Stimulated activated CD4-positive, alpha-beta T cell treated with anti-CD3 and anti-CD28 coated beads, Interleukin-4, amount 100 ng/mL, for 1 hour (primary cell): ENCODE measurements around the gene PDGFRA.

ENCODE experiments used
- DNase-seq: peaks from one replicate; pipeline ENCODE4 v3.0.0-alpha.2; 2020

The PDGFRA gene

GRCh38 chr4:54265366-54265765 is 36.3 kb downstream of the PDGFRA start:
- no peak for DNase-seq

GRCh38 chr4:54268151-54268550 is 39.1 kb downstream of the PDGFRA start:
- no peak for DNase-seq

GRCh38 chr4:54271464-54271863 is 42.4 kb downstream of the PDGFRA start:
- no peak for DNase-seq

- DNase-seq, result no peak
Measured at GRCh38 chr4:54272051-54272450, 43.0 kb downstream of the PDGFRA start.

DNA sequence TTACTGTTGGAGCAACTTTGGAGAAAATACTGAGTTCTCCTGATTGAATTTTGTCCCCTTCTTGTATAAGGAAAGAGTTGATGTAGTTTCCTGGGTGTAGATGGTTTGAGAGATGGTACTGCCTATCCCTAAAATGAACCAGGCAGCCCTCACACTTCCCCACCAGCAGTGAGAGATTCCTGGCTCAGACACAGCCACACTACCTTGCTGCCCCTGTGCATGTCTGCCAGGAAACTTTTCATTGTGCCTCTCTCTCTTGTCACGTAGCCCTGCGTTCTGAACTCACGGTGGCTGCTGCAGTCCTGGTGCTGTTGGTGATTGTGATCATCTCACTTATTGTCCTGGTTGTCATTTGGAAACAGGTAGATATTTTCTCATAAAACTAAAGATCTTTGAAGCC is 45.2 kb downstream of the PDGFRA start:
- DNase-seq, result no peak

DNA sequence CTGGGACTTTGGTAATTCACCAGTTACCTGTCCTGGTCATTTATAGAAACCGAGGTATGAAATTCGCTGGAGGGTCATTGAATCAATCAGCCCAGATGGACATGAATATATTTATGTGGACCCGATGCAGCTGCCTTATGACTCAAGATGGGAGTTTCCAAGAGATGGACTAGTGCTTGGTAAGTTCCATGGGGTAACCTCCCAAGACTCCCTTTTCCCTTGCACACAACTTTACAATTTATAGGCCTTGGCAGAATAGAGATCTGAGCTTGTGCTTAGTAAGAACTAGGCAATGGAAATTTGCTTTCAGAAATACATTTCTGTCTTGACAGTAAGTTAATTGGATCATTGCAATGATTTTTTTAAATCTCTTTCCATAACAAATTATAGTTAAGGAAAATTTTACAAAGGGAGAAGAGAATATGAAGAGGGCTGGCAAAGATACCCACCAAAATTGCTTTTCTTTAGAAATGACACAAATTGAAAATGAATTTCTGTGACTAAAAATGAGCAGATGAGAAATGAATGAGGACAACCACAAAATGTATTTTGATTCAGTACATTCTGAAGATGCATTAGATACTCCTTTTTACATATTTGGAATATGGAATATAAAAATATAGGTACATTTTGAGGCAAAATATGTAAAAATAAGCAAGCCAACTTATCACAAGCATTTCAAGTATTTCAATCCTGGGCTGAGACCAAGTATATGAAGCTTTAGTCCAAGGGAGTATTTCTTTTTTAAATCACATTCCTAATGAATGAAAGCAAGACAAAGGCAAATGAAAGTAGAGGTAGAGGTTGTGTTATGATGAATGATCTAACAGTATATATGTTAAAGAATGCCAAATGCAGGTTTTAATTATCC is 45.9 kb downstream of the PDGFRA start:
- no peak for DNase-seq

GRCh38 chr4:54276641-54277430 is 47.7 kb downstream of the PDGFRA start:
- no peak for DNase-seq

- DNase-seq, result no peak
Measured at GRCh38 chr4:54277691-54278090, 48.6 kb downstream of the PDGFRA start.

- DNase-seq, result no peak
Measured at GRCh38 chr4:54278216-54278615, 49.1 kb downstream of the PDGFRA start.

DNA sequence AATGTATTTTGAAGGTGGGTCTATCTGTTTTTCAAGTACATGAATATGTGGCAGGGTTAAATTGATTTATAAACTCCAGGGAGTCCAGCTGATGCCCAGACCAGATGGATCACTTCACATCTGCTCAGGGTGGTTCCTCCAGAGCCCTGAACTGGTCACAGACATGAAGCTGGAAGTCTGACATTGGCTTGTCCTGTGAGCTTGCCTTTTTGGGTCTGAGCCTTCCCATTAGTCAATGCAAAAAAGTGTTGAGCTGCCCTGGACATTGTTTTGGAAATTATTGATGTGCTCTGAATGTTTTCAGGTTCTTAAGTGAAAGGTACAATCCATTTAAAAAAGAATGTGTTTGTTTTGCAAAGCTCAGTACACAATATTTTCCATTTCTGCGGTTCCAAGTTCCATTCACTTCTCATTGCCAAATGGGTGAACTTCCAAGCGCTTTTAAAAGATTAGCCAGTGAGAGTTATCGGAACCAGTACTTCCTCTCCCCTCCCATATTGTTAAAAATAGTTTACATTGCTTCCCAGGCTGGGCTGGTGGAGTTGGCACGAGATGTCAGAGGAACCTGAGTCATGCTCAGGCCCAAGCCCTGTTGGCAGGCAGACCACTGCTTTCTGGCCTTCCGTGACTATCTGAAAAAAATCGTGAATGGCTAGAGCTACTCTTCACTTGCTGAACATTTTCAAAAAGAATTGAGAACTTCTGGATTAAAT is 52.1 kb downstream of the PDGFRA start:
- no peak for DNase-seq

GRCh38 chr4:54282837-54283236 is 53.7 kb downstream of the PDGFRA start:
- no peak for DNase-seq

GRCh38 chr4:54289316-54289715 is 60.2 kb downstream of the PDGFRA start:
- no peak for DNase-seq

- no peak for DNase-seq
Measured at GRCh38 chr4:54290980-54291379, 61.9 kb downstream of the PDGFRA start.

- DNase-seq, result no peak
Measured at GRCh38 chr4:54296548-54297203, 67.6 kb downstream of the PDGFRA start.

DNA sequence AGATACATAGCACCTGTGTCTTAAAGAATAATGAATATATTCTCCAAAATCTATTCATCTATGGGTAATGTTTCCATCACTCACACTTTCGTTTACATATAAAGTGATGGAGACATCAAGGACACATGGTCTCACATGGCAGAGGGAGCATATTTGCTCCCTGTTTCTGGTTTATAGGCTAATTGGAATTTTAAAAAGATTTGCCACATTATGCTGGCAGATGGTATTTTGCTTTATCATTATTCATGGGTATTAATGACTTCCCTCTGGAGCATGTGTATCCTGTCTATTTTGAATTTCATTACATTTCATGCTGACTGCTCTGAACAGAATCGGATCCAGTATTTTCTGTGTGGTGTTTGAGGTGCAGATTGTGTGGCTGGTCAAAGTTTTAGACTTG is 79.0 kb downstream of the PDGFRA start:
- no peak for DNase-seq

DNA sequence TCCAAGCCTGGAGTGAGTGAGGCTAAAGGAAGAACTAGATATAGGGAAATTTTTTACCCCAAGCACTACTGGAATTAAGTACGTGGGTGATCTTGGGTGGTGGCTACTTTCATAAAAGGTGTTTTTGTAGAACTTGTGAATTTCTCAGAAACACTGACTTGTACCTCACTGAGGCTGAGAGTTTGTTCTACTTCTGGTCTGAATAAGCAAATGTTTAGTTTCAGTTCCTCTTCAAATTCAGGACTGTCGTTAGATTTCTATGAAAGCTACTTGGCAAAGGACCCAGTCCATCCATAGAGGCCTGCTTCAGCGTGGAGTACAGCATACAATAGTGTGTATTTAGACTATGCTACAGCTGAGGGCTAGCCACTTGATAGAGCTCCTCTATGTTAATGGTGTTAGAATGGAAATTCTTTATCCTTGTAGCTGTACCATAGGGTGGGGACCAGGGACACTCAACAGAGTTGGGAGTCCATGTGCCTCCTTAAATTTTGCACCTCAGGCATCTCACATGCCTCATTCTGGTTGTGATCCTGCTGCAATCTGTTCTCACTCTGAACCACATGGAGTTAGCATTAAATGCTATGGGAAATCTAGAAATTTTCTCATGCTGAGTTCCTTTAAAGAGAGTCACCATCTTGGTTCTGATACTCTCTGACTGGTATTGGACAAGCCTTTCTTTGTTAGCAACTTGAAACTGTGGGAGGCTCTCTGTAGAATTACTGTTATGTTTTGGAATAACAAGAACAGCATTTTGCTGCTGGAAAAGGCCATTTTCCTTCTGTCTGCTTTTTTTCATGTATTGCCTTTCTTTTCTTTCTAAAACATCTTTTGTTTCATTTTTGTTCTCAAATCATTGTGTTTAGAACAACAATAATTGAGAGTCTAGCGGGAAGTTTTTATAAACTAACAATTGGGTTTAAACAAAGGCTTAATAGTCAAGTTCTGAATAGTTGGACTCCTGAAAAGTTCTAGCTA is 86.8 kb downstream of the PDGFRA start:
- DNase-seq, result no peak

DNA sequence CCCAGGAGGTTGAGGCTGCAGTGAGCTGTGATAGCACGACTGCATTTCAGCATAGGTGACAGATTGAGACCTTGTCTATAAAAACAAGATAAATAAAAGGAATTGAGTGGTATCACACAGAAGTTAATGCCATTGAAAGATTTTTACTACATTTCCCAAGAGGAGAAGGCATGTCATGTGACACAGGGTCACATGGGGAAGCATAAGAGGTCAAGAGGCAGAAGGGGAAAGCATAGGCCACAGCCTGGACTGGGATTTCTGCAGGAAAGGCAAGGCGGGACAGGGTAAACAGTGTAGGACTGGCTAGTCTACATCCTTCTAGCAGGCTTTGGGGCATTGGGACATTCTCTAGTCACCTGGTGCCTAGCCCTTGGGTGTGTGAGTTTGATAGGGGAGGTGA is 88.6 kb downstream of the PDGFRA start:
- DNase-seq, result no peak

DNA sequence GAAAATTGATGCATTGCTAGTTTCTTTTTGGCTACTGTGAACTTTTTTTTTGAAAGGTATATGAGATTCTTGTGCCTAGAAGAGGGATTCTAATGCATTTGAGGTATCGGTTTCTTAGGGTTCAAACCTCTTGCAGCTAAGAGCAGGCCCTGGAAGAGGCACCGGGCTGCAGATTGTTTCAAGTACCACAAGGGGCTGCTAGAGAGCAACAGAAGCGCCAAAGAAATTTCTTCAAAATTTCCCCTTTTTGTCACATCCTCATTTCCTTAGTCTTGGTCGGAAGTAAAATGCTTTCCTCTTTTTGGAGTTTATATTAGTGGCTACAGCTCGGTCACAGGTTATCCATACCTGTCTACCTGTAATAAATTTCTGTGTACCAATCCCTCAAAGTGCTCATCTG is 89.8 kb downstream of the PDGFRA start:
- DNase-seq, result no peak

DNA sequence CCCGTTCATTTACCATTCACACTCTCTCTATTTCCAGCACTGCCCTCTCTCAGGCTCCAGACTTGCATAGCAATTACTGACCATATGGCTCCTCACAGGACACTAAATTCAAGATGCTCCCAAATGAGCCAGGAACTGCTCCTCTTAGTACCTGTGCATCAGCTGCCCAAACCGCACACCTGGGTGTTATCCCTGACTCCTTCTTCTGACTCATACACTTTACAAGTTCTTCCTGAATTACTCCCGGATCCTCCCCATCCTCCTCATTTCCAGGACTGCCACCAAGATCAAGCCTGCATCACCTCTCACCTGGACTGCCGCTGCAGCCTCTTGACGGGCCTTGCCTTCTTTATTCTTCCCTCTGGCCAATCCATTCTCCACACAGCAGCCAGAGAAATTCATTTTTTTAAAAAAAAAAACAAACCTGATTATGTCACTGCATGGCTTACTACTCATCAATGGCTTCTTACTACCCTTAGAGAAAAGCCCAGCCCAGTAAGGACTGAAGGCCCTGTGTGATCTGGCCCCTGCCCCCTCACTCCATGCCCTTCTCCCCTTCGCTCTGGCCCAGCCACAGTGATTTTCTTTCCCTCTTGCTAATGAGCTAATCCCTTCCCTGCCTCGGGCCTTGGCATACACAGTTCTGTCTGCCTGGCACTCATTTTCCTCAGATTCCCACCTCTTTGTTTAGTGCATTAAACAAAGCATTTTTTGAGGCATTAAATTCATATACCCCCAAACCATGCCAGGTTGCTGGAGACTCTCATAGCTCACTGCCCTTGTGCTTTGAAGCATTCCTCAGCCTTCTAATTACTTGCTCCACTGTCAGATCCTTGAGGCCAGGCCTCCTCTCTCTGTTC is 92.0 kb downstream of the PDGFRA start:
- DNase-seq, result no peak

DNA sequence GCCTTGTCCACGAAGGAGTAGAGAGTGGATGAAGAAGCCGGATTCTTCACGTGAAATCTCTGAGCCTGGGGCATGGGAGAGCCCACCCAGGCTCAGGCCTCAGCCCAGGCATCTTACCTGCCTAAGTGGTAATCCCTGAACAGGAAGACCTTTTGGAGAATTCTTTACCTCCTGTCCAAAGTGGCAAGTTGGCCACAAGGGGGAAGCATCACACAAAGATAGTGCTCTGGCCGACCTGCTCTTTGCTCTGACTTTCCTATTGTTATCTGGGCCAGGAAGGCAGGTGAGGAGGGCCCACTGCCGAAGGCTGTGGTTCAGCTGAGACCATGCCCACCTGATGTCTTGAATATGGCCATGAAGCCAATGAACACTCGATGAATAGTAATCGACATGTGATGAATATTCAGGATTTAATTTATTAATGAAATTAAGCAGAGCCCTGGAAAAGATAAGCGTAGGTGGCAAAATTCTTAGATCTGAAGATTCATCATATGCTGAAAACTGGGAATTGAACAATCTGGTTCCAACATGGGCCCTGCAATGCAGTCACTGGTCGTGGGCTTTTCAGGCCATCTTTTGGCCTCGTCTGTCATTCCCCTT is 93.8 kb downstream of the PDGFRA start:
- peak; percentile 23 for DNase-seq
